NCI-H2081 (cell line): ENCODE measurements around the gene CORT.
"Not testable (repeated sequence)": the region's sequence is repeated elsewhere in the genome, so short reads cannot be mapped to it uniquely, and the experiment has no call there.

Experiments
- DNase-seq, 2 experiments: peaks; one replicate each; lab custom pipeline; 2025; lab: John Stamatoyannopoulos, UW

CORT gene

DNA sequence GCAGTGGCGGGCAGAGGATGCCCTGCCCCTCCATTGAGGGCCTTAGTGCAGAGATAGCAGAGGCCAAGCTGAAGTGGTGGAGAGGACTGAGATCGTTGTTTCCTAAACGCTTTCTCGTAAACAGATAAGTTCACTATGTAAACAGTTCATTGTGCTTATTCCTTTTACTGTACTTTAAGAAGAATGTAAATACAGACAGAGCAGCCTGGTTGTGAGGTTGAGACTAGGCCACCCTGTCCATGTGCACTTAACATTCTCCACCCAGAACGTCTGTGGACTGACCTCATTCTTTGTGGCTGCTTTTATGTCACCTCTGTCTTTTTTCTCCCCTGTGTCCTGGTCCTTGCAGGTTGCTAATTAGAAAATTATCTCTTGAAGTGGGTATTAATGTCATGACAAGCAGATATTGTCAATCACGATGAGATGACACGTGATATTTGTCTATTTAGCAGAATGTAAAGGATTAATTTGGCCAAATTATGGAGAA lies 11.1 kb upstream of the CORT start:
- DNase-seq, result no peak

DNA sequence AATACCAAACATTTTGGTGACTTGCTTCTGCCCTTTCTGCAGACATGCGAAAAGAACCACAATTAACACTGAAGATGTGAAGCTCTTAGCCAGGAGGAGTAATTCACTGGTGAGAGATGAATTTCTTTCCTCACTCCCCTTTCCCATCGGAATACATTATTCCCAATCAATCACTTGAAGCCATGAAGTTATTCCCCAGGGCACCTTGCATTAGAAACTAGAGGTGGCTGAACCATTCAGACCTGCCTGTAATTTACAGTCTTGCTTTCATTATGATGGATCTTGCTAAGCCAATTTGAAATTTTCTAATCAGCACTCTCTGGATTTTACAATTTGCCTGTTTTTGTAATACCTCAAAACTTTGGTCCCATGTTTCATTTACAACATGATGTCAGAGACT lies 9.5 kb upstream of the CORT start:
- DNase-seq, result no peak

DNA sequence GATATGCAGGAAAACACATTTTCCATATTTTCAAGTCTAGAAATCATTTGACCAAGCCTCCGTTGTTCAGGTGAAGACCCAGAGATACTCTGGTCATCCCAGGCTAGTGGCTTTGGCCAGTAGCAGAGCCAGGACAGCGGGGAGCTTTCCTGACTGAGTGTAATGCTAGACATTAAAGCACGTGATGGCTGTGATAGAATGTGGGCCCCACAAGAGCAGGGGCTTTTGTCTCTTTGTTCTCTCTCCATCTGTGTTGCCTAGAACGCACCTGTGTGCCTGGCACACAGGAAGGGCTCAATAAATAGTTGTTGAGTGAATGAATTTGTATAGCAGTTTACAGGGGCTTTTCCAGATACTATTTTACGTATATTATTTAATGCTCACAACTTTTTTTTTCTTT lies 9.0 kb upstream of the CORT start:
- no peak for DNase-seq

DNA sequence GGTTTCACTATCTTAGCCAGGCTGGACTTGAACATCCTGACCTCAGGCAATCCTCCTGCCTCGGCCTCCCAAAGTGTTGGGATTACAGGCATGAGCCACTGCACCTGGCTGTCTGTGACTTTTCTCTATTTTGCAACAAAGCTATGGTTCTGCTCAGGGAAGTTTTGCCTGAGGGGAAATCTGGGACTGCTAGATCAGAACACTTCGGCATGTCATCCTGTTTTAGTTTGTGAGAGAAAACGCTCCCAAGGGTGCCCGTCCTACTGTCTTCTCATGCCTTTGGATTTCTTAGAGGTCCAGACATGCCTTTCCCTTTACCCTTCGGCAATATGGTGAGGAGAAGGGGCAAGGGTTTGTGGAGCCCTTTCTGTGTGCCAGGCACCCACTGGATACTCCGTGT lies 5.6 kb upstream of the CORT start:
- no peak for DNase-seq

DNA sequence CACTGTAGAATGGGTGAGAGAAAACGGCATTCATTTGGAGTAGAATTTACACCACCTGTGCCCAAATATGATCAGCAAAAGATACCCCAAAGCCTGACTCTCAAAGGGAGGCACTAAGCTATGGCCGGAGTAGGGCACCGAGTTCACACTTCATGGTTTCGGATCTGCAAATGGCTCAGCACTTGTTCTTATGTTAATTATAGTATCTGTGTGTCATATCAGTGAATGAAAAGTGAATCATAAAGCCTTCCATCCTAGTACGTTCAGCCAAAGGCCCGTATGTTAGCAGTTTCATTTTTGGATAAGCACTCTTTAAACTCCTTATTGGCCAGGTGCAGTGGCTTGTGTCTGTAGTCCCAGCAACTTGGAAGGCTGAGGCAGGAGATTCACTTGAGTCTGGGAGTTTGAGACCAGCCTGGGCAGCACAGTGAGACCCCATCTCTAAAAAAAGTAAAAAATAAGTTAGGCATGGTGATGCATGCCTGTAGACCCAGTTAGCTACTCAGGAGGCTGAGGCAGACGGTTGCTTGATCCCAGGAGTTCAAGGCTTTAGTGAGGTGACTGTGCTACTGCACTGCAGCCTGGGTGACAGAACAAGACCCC lies 4.9 kb upstream of the CORT start:
- DNase-seq, result no peak

DNA sequence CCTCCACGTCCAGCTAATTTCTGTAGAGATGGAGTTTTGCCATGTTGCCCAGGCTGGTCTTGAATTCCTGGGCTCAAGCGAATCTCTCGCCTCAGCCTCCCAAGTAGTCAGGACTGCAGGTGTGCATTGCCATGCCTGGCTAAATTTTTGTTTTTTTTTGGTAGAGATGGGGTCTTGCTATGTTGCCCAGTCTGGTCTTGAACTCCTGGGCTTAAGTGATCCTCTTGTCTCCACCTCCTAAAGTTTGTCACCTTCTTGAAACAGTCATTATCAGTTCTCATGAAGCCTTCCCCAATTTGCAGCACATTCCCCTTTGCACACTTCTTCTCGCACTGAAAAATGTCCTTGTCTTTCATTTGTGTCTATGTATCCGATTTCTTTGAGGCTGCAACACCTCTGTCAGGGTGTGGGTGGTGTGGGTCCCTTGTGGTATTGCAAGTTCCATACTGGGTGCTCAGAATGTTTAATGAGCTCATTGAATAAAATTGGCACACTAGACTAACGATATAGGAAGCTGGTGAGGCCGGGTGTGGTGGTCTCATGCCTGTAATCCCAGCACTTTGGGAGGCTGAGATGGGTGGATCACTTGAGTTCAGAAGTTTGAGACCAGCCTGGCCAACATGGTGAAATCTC lies 2.9 kb upstream of the CORT start:
- no peak for DNase-seq

DNA sequence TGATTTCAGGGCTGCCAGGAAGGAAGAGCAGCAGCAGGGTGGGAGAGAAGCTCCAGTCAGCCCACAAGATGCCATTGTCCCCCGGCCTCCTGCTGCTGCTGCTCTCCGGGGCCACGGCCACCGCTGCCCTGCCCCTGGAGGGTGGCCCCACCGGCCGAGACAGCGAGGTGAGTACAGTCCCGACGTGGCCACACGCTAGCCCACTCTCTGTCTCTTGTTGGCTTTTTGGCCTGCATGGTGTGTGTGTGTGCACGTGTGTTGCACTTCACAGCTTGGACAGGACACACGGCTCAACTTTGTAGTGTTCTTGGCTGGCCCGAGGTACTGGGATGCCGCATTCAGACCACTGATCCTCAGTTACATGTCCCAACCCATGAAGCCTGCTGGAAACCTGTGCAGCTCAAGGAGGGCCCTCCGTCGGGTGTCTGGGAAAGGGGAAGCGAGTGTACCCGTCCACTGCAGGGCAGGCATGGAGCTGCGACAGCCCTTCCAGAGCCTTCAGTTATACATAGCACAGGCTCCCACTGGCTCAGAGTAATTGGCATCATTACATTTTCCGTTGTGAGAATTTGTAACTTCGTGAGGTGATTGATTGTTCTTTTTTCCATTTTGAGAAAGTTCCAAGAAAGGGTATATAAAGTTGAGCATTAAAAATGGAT lies 454 bp downstream of the CORT start:
- DNase-seq, result no peak

DNA sequence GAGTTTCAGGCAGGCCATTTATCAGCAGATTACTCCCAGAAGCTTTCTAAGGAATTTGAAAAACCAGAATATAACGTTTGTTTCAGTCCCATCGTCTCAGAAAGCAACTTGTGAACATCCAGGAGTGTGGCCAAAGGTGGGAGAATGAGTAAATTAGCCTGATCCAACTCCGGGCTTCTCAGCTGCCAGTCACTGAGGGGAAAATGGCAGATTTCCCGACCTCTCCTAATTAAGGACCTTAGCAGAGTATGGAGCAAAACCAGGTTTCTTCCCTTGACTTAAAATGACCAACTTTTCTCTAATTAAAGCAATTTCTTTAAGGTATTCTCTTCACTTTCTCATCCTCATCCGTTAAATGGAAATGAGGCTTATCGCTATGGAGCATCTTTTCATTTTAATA lies 1.0 kb downstream of the CORT start:
- no peak for DNase-seq

DNA sequence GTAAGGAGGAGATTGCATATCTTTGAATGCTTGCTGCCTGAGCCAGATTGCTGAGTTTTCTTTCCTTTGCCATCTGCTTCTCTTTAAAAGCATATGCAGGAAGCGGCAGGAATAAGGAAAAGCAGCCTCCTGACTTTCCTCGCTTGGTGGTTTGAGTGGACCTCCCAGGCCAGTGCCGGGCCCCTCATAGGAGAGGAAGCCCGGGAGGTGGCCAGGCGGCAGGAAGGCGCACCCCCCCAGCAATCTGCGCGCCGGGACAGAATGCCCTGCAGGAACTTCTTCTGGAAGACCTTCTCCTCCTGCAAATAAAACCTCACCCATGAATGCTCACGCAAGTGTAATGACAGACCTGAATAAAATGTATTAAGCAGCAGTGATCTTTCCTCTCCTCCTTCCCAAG lies 1.5 kb downstream of the CORT start:
- DNase-seq, result no peak

DNA sequence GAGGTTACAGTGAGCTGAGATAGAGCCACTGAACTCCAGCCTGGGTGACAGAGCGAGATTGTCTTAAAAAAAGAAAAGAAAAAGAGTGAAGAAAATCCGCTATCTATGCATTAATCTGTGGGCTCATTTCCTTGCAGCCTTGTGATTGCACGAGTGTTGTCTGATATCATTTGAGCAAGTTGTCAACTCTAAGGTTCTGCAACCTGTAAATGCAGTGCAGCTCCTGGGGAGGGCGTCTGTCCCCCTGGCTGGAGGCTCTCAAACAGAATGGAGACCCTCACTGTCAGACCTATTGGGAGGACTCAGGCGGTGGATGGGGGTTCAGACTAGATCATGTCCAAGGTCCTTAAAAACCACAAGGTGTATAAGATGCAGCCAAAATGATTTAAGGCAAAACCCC lies 6.2 kb downstream of the CORT start:
- no peak for DNase-seq

DNA sequence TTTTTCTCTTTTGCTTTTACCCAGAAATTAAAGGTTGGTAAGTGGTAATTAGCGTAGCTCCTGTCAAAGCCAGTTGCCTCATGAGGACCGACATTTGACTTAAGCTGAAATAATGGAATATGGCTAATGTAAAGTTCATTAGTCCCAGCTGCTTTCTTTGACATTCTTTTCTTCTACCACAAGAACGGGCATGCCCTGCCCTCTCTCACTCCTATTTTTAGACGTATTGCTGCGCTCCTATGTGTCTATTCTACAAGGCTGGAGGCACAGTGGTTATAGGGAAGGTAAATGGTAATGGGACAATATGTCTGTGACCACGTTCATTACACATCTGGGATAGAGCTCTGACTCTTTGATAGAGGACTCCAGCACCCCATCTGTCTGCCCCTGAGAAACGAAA lies 6.8 kb downstream of the CORT start:
- DNase-seq, result no peak

DNA sequence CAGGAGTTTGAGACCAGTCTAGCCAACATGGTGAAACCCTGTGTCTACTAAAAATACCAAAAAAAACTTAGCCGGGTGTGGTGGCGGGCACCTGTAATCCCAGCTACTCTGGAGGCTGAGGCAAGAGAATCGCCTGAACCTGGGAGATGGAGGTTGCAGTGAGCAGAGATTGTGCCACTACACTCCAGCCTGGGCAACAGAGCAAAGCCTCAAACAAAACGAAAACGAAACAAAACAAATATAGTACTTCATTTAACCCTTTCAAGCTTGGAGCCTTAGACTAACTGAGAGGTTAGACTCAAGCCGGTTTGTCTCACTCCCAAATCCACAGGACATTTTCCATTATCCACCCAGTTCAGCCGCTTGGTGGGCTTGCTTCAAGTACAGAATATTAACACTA lies 7.6 kb downstream of the CORT start:
- DNase-seq, result not testable (repeated sequence)

DNA sequence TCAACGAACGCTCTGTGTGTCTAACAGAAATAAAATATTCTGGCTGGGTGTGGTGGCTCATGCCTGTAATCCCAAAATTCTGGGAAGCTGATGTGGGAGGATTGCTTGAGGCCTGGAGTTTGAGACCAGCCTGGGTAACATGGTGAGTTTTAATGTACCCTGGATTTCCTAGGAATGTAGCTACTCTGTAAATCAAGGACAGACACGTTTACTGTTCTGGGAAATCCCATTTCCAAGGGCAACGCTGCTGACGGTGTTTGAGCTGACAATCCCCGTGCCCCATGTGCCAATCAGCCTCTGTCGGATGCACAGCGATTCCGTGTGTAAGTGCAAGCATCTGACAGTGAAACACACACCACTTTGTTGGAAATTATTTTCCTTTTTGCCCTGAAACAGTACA lies 8.0 kb downstream of the CORT start:
- DNase-seq, result no peak

DNA sequence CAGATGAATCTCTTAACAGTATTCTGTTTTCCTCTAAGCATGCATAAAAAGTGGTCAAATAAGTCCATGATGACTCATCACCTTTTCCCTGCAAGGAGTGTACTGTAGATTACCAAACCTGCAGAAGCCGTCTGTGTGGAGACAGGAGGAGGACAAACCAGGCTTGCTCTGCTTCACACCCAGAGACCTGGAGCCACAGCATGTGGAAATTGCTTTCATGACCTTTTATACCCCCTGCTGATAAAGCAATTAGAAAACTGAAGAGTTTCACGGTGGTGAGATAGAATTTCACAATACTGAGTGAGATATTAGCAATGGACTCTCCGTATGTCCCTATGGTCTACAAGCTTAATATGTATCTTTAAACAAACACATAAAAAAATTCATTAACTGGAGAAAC lies 9.4 kb downstream of the CORT start:
- no peak for DNase-seq

DNA sequence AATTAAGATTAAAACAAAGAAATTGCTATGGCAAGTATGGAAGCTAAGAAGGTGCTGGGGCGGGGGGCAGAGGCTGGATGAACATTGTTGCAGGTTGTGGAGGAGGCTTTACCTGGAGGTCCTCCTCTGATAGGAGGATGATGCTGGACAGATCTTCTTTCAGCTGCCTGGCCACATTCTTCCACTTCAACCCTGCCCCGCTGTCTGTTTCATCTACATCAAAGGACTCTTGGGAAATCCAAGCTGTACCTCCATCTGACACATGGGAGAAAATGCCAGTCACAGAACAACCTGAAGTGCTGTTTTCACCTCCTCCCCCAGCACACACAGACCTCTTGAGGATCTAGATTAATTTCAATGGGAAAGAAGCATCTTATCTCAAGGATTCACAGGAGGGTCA lies 17.2 kb downstream of the CORT start:
- DNase-seq, result no peak

DNA sequence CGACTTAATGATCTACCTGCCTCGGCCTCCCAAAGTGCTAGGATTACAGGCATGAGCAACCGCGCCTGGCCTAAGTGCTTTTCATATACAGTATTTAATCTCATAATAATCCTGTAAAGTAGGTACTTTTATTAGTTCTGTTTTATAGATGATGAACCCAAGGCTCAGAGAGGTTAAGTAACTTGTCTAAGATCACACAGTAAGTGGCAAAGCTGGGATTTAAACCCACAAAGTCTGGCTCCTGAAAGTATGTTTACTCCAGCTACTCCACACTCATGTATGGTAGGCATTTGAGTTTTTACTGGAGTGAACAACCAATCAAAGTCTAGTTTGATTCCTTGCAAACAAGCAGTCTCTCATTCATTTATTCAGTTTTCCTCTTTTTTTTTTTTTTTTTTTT lies 20.2 kb downstream of the CORT start:
- DNase-seq, result no peak

DNA sequence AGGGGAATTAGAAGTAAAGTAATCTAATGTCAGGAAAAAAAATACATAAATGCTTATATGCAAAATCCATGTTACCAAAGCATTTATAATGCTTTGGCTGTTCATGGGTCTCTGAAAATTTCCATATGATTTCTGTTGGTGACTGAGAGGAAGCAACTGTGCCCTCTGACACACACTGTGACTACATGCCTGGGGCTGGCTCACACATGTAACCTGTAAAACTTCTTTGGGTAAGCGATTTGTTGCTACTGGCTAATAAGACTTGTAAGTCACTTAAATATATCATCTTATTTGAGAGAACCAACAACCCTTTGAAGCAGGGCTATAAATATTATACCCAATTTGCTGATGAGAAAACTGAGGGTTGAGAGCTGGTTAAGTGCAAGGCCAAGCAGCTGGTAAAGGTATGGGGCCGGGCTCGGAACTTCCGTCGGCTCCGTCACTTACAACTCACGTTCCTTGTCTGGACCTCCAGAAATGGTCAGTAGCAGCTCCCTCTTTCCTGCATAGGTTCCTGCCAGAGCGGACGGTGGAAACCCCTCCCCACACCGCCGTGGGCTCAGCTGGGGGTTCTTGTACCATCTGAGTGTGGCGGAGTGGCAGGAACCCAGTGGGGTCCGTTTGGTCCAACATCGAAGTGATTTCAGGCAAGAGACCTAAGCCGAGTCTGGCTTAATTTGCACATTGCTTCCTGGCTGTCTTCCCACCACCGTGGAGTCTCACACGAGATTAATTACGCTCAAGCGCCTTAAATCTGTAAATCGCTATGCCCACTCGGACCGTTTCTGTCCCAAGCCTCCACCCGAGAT lies 21.8 kb downstream of the CORT start:
- DNase-seq, result peak in 1 of 2 experiments; percentile 48

DNA sequence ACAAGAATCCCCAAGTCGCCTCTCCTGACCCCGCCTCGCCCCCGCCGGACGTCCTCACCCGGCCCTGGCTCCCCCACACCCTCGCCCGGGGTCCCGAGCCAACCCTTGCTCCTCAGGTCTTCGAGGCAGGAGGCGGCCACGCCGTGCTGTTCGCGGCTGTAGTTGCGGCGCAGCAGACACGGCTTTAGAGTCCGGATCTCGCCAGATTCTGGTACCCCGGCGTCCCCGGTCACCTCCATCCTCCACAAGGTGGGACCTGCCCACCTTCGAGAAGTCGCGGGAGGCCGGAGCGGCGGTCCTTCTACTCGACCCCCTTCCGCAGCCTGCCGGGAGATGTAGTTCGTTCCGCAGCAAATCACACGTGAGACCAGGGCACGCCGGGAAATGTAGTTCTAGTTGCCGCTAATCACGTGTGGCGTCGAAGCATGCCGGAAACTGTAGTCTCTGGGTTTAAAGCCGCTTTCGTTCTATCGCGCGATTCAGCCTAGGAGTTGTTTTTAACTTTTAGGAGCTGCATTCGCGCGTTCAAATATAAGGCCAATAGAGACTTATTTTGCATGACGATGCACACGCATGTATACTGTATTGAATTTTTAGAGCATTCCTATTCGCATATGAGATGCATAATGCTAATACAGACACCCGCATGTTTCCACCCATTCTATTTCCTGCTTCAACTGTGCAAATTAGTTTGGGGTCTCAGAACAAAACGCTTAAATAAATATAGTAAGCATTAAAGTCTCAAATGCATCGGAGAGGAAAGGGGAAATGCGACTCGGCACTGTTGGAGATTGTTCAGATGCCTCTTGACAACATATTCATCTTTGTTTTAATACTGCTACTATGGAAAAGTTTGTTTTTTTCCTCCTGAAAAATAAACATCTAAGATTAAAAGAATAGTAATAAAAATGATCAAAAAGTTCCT lies 22.7 kb downstream of the CORT start, which contains the start of gene DFFA:
DFFA (minus strand) TSS at position 310 of the 925 bp plus-strand sequence; CDS start at position 239, 71 bp downstream.
- DNase-seq, result peak; percentile 93 to 98

DNA sequence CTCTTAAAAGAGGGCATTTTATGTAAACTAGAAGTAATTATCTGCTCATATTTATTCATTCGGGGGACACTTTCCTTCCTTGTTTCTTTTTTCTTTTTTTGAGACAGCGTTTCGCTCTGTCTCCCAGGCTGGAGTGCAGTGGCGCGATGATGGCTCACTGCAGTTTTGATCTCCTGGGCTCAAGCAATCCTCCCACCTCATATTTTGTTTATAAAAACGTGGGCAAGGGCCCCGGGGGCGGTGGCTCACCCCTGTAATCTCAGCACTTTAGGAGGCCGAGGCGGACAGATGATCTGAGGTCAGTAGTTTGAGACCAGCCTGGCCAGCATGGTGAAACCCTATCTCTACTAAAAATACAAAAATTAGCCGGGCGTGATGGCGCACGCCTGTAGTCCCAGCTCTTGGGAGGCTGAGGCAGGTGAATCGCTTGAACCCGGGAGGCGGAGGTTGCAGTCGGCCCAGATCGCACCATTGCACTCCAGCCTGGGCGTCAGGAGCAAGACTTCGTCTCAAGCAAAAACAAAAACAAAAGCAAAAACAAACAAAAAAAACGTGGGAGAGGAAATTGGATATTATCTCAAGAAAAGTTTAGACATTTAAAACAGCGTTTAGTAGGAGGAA lies 23.4 kb downstream of the CORT start:
- no peak for DNase-seq

DNA sequence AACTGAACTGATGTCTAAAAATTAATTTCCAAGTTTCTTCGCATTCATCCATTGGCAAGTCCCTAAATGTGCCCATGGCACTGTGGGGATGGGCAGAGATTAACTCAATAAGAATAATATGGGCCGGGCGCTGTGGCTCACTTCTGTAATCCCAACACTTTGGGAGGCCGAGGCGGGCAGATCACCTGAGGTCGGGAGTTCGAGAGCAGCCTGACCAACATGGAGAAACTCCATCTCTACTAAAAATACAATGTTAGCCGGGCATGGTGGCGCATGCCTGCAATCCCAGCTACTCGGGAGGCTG lies 24.4 kb downstream of the CORT start:
- DNase-seq, result not testable (repeated sequence)
